ENCODE data around the gene CNIH4.

CNIH4 gene

GRCh38 chr1:224357626-224358124, 996 bp downstream of the CNIH4 start:
- Histone ChIP-seq H3K27me3 (ENCODE audit: control insufficient read depth, insufficient read depth, low read length) (no peaks in the 10 kb centered on the region), H3K27ac (ENCODE audit: low read depth, low read length) (peak overlapping the region; percentile 82), H3K36me3 (ENCODE audit: control insufficient read depth, insufficient read depth, low read length) (no peaks in the 10 kb centered on the region), H3K4me1 (ENCODE audit: control insufficient read depth, insufficient read depth, low read length) (peaks cover 11% of the 10 kb centered on the region), H3K9ac (ENCODE audit: low read length) (peak overlapping the region; percentile 84), H3K4me3 (ENCODE audit: low read length) (peak overlapping the region; percentile 79)

DNA sequence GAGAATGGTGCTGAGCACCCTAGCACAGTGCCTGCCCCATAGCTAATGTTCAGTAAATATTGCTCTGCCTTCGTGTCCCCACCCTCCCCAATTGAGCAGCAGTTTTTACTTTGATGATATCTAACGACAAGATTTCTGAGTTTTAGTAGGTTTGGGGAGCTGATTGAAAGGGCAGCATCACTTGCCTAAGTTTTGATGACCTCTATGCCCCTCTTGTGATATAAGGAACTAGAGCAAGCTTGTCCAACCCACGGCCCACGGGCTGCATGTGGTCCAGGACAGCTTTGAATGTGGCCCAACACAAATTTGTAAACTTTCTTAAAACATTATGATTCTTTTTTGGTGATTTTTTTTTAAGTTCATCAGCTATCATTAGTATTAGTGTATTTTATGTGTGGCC, 1.6 kb downstream of the CNIH4 start:
- Histone ChIP-seq H3K27ac (ENCODE audit: low read depth, low read length) (peak overlapping the region; percentile 7), H3K4me3 (ENCODE audit: low read length) (peak overlapping the region; percentile 79), H3K9ac (ENCODE audit: low read length) (no peak overlapping the region)

GRCh38 chr1:224359207-224359606, 2.5 kb downstream of the CNIH4 start:
- H3K4me1 ChIP-seq (ENCODE audit: control insufficient read depth, insufficient read depth, low read length): peaks cover 11% of the 10 kb centered on the region
- H3K27ac ChIP-seq (ENCODE audit: low read depth, low read length): no peak overlapping the region
- no peaks in the 10 kb centered on the region for H3K36me3 ChIP-seq (ENCODE audit: control insufficient read depth, insufficient read depth, low read length)
- no peak overlapping the region for H3K9ac ChIP-seq (ENCODE audit: low read length)
- H3K27me3 ChIP-seq (ENCODE audit: control insufficient read depth, insufficient read depth, low read length): no peaks in the 10 kb centered on the region
- no peak overlapping the region for H3K4me3 ChIP-seq (ENCODE audit: low read length)

More for the DNA sequence above, 1.6 kb downstream of the CNIH4 start:
- no peaks in the 10 kb centered on the region for H3K27me3 ChIP-seq (ENCODE audit: control insufficient read depth, insufficient read depth, low read length)
- peaks cover 11% of the 10 kb centered on the region for H3K4me1 ChIP-seq (ENCODE audit: control insufficient read depth, insufficient read depth, low read length)
- no peaks in the 10 kb centered on the region for H3K36me3 ChIP-seq (ENCODE audit: control insufficient read depth, insufficient read depth, low read length)

- H3K36me3 ChIP-seq (ENCODE audit: control insufficient read depth, insufficient read depth, low read length): peaks cover 15% of the 10 kb centered on the region
- no peaks in the 10 kb centered on the region for H3K4me1 ChIP-seq (ENCODE audit: control insufficient read depth, insufficient read depth, low read length)
- no peak overlapping the region for H3K9ac ChIP-seq (ENCODE audit: low read length)
- no peaks in the 10 kb centered on the region for H3K27me3 ChIP-seq (ENCODE audit: control insufficient read depth, insufficient read depth, low read length)
- H3K27ac ChIP-seq (ENCODE audit: low read depth, low read length): no peak overlapping the region
- H3K4me3 ChIP-seq (ENCODE audit: low read length): no peak overlapping the region
These were observed 11.7 kb downstream of the CNIH4 start for GRCh38 chr1:224368409-224368808.

- H3K36me3 ChIP-seq (ENCODE audit: control insufficient read depth, insufficient read depth, low read length): peaks cover 29% of the 10 kb centered on the region
These were observed 16.4 kb downstream of the CNIH4 start for GRCh38 chr1:224373008-224373590.

DNA sequence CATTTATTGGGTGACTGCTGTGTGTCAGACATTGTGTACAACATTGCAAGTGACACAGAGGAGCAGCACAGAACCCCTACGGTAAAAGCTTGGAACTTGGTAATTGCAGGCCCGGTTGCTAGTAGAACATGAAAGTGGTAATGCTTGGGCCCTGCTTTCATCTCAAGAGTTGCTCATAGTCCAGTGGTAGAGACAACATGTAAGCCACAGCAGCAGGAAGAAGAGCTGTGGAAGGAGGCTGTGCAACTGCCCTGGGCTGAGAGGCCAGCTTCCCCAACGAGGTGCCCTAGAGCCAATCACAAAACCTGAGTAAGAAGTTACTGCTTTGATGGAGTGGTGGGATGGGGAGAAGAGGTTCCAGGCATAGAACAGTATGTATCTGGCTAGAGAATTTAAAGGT, 18.4 kb downstream of the CNIH4 start:
- H3K4me3 ChIP-seq (ENCODE audit: low read length): no peak overlapping the region
- no peaks in the 10 kb centered on the region for H3K4me1 ChIP-seq (ENCODE audit: control insufficient read depth, insufficient read depth, low read length)
- no peak overlapping the region for H3K27ac ChIP-seq (ENCODE audit: low read depth, low read length)
- no peak overlapping the region for H3K9ac ChIP-seq (ENCODE audit: low read length)
- H3K27me3 ChIP-seq (ENCODE audit: control insufficient read depth, insufficient read depth, low read length): no peaks in the 10 kb centered on the region
- peaks cover 36% of the 10 kb centered on the region for H3K36me3 ChIP-seq (ENCODE audit: control insufficient read depth, insufficient read depth, low read length)

More at GRCh38 chr1:224373008-224373590, 16.4 kb downstream of the CNIH4 start:
- H3K9ac ChIP-seq (ENCODE audit: low read length): no peak overlapping the region
- no peaks in the 10 kb centered on the region for H3K4me1 ChIP-seq (ENCODE audit: control insufficient read depth, insufficient read depth, low read length)
- H3K4me3 ChIP-seq (ENCODE audit: low read length): no peak overlapping the region
- no peaks in the 10 kb centered on the region for H3K27me3 ChIP-seq (ENCODE audit: control insufficient read depth, insufficient read depth, low read length)
- H3K27ac ChIP-seq (ENCODE audit: low read depth, low read length): no peak overlapping the region

DNA sequence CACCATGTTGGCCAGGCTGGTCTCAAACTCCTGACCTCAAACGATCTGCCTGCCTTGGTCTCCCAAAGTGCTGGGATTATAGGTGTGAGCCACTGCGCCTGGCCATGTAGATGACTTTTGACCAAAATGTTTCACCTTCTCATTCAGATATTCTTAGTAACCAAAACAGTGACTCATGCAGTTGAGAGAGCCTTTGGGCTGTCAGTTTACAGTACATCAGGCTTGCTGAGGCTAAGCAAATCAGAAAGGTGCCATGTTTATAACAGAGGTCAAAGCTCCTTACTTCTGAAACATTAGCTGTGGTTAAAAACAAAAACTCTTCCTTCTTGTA, 21.0 kb downstream of the CNIH4 start:
- Histone ChIP-seq H3K4me3 (ENCODE audit: low read length) (no peak overlapping the region), H3K27ac (ENCODE audit: low read depth, low read length) (no peak overlapping the region), H3K9ac (ENCODE audit: low read length) (no peak overlapping the region), H3K4me1 (ENCODE audit: control insufficient read depth, insufficient read depth, low read length) (no peaks in the 10 kb centered on the region), H3K36me3 (ENCODE audit: control insufficient read depth, insufficient read depth, low read length) (peaks cover 28% of the 10 kb centered on the region), H3K27me3 (ENCODE audit: control insufficient read depth, insufficient read depth, low read length) (no peaks in the 10 kb centered on the region)

DNA sequence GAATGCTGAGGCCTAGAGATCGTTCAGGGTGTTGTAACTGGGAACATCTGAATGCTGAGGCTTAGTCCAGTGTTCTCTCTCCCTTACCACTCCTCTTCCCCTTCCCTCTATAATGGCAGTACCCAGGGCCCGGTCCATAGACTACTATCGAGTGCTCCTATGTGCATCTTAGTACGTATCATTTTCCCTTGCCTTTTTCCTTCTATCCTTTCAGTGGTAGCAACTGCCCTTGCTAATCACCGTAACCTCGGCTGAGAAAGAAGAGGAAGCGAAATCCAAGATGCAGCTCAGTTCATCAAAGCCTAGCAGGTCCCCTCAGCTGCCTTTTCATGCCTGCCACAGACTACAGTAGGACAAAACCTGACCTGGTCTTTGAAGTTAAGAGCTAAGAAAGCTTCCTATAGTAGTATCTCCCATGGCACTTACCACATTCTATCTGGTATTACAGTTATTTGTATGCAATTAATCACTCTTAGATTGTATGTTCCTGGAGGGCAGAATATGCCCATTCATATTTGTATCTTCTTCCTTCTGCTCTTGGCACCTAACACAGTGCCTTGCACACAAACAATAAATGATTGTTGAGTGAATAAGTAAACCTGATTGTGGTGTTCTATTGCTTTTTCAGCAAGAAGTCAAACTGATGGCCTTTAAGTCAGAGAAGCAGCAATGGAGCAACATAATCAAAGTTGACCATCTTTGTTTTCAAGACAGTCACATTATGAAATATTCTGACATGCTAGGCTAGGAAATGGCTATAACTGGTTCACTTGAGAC, 22.4 kb downstream of the CNIH4 start:
- H3K27ac ChIP-seq (ENCODE audit: low read depth, low read length): no peak overlapping the region
- H3K27me3 ChIP-seq (ENCODE audit: control insufficient read depth, insufficient read depth, low read length): no peaks in the 10 kb centered on the region
- no peak overlapping the region for H3K4me3 ChIP-seq (ENCODE audit: low read length)
- H3K36me3 ChIP-seq (ENCODE audit: control insufficient read depth, insufficient read depth, low read length): peaks cover 25% of the 10 kb centered on the region
- H3K4me1 ChIP-seq (ENCODE audit: control insufficient read depth, insufficient read depth, low read length): no peaks in the 10 kb centered on the region
- no peak overlapping the region for H3K9ac ChIP-seq (ENCODE audit: low read length)

DNA sequence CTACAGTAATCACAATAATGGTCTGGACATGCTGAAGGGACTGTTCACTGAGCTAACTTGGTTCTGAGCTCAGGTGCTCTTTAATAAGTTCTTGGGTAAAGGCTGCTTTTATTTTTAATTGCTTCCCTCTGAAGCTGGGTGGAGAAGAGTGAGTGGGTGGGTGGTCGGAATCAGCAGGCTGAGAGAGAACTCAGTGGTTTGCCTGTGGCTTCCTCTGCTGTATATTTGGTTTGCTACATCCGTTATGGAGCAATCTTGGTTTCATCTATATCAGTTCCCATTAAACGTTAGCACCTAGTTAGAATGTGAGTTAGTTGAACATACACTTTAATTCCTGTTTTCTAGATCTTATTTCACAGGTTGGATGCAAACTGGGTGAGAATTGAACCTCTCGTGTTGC, 23.3 kb downstream of the CNIH4 start:
- Histone ChIP-seq H3K9ac (ENCODE audit: low read length) (no peak overlapping the region), H3K36me3 (ENCODE audit: control insufficient read depth, insufficient read depth, low read length) (peaks cover 25% of the 10 kb centered on the region), H3K27ac (ENCODE audit: low read depth, low read length) (no peak overlapping the region), H3K4me1 (ENCODE audit: control insufficient read depth, insufficient read depth, low read length) (no peaks in the 10 kb centered on the region), H3K4me3 (ENCODE audit: low read length) (no peak overlapping the region), H3K27me3 (ENCODE audit: control insufficient read depth, insufficient read depth, low read length) (no peaks in the 10 kb centered on the region)

DNA sequence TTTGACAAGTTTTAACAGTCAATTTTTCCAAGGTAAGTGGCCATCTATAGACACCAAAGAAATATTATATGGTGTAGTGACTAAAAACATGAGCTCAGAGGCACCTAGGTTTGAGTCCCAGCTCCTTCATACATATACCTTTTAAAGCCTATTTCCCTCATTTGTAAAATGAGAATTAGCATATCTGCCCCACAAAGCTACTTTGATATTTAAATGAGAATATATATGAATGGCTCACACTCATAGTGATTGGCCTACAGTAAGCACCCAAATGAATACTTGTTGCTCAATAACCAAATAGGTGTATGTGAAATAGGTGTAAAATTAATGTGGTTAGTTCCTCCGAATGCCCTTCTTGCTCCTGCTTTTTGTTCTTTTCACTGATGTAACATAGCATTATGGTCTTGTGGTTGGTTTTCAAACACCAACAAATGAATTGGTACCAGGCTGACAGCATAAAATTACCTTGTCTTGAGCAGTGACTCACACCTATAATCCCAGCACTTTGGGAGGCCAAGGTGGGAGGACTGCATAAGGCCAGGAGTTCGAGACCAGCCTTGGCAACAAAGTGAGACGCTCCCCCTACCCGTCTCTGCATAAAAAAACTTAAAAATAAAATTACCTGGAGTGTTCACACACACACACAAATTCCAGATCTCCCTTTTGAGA, 25.3 kb downstream of the CNIH4 start:
- Histone ChIP-seq H3K9ac (ENCODE audit: low read length) (no peak overlapping the region), H3K27me3 (ENCODE audit: control insufficient read depth, insufficient read depth, low read length) (no peaks in the 10 kb centered on the region), H3K4me1 (ENCODE audit: control insufficient read depth, insufficient read depth, low read length) (no peaks in the 10 kb centered on the region), H3K27ac (ENCODE audit: low read depth, low read length) (no peak overlapping the region), H3K4me3 (ENCODE audit: low read length) (no peak overlapping the region), H3K36me3 (ENCODE audit: control insufficient read depth, insufficient read depth, low read length) (peaks cover 13% of the 10 kb centered on the region)

DNA sequence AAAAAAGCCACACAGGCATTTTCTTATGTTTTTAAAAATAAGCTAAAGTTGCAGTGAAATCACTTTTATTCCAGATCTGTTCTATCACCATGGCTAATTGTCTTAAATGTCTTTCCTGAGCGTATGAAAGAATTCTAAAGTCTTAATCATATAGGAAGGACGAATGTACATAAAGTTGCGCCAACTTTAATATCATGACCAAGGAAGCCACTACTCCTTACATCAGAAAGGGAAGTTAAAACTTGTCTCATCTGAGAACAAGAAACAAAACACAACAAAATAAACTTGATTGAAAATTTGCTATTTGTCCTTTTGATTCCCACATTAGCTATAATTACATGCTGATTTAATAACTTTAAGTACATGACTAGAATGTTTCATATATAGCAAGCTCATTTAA, 26.5 kb downstream of the CNIH4 start:
- no peaks in the 10 kb centered on the region for H3K4me1 ChIP-seq (ENCODE audit: control insufficient read depth, insufficient read depth, low read length)
- H3K27ac ChIP-seq (ENCODE audit: low read depth, low read length): no peak overlapping the region
- H3K4me3 ChIP-seq (ENCODE audit: low read length): no peak overlapping the region
- no peak overlapping the region for H3K9ac ChIP-seq (ENCODE audit: low read length)
- H3K27me3 ChIP-seq (ENCODE audit: control insufficient read depth, insufficient read depth, low read length): no peaks in the 10 kb centered on the region
- peaks cover 13% of the 10 kb centered on the region for H3K36me3 ChIP-seq (ENCODE audit: control insufficient read depth, insufficient read depth, low read length)

GRCh38 chr1:224387302-224387912, 30.7 kb downstream of the CNIH4 start:
- Histone ChIP-seq H3K9ac (ENCODE audit: low read length) (no peak overlapping the region), H3K27ac (ENCODE audit: low read depth, low read length) (no peak overlapping the region), H3K4me1 (ENCODE audit: control insufficient read depth, insufficient read depth, low read length) (no peaks in the 10 kb centered on the region), H3K36me3 (ENCODE audit: control insufficient read depth, insufficient read depth, low read length) (peaks cover 15% of the 10 kb centered on the region), H3K27me3 (ENCODE audit: control insufficient read depth, insufficient read depth, low read length) (no peaks in the 10 kb centered on the region), H3K4me3 (ENCODE audit: low read length) (no peak overlapping the region)
